GM12891 (cell line): ENCODE data around the gene DYNC1H1.

Experiments used
- DNase-seq: peaks from one replicate; pipeline ENCODE4 v3.0.0; 2011; ENCODE audit warnings: low spot score; ENCODE audit not compliant: insufficient read length
- FAIRE-seq: peaks from 2 replicates; lab custom pipeline; 2011; peaks lifted over from hg19 to GRCh38; lab: Jason Lieb, UNC
- PAX5 ChIP-seq: IDR thresholded peaks from 2 replicates; pipeline ENCODE4 v1.6.1; 2011; ENCODE audit warnings: low read length, moderate library complexity, mild to moderate bottlenecking; ENCODE audit not compliant: insufficient read depth, severe bottlenecking
- POLR2A ChIP-seq: IDR thresholded peaks from 2 replicates; pipeline ENCODE4 v1.6.1; 2011; ENCODE audit warnings: low read depth, low read length, control low read depth
- POLR2AphosphoS5 ChIP-seq: IDR thresholded peaks from 2 replicates; pipeline ENCODE4 v1.6.1; 2011; ENCODE audit warnings: low read depth, low read length, control low read depth
- POU2F2 ChIP-seq: IDR thresholded peaks from 2 replicates; pipeline ENCODE4 v1.6.1; 2011; ENCODE audit warnings: low read depth, mild to moderate bottlenecking, control low read depth, low read length, moderate library complexity
- SPI1 ChIP-seq: IDR thresholded peaks from 2 replicates; pipeline ENCODE4 v1.6.1; 2011; ENCODE audit warnings: low read depth, low read length, control low read depth
- TAF1 ChIP-seq: IDR thresholded peaks from 2 replicates; pipeline ENCODE4 v1.6.1; 2011; ENCODE audit warnings: low read depth, low read length, control low read depth

The DYNC1H1 gene

GRCh38 chr14:101954501-101954900 is 9.9 kb upstream of the DYNC1H1 start:
- FAIRE-seq (no peak), DNase-seq (no peak)
- no peak for TF ChIP-seq POLR2AphosphoS5
- no peak for TF ChIP-seq PAX5
- no peak for TF ChIP-seq POLR2A
- TF ChIP-seq POU2F2 = no peak
- no peak for TF ChIP-seq SPI1
- TF ChIP-seq TAF1 = no peak

- FAIRE-seq = no peak
- TF ChIP-seq POLR2A = no peak
- no peak for TF ChIP-seq SPI1
- no peak for TF ChIP-seq PAX5
- no peak for TF ChIP-seq TAF1
- no peak for TF ChIP-seq POU2F2
- TF ChIP-seq POLR2AphosphoS5 = no peak
- DNase-seq = no peak
Measured at GRCh38 chr14:101955695-101956161, 8.6 kb upstream of the DYNC1H1 start.

GRCh38 chr14:101956179-101956885 is 8.0 kb upstream of the DYNC1H1 start:
- no peak for FAIRE-seq
- TF ChIP-seq PAX5 (no peak), POLR2AphosphoS5 (no peak), TAF1 (no peak), SPI1 (no peak), POLR2A (no peak), POU2F2 (no peak)
- DNase-seq = no peak

GRCh38 chr14:101957406-101958234 is 6.8 kb upstream of the DYNC1H1 start:
- TF ChIP-seq TAF1 (no peak), POLR2A (no peak), POLR2AphosphoS5 (no peak), POU2F2 (no peak), SPI1 (no peak), PAX5 (no peak)
- no peak for FAIRE-seq

GRCh38 chr14:101958418-101959180 is 5.8 kb upstream of the DYNC1H1 start:
- no peak for DNase-seq
- FAIRE-seq = no peak
- TF ChIP-seq POLR2AphosphoS5 (no peak), TAF1 (no peak), POLR2A (no peak), SPI1 (no peak), POU2F2 (no peak), PAX5 (no peak)

More at GRCh38 chr14:101957406-101958234, 6.8 kb upstream of the DYNC1H1 start:
- DNase-seq = no peak

- FAIRE-seq = no peak
Measured at GRCh38 chr14:101959277-101959676, 5.1 kb upstream of the DYNC1H1 start.

GRCh38 chr14:101960225-101960624 is 4.1 kb upstream of the DYNC1H1 start:
- FAIRE-seq = no peak
- no peak for DNase-seq
- no peak for TF ChIP-seq SPI1
- no peak for TF ChIP-seq TAF1
- no peak for TF ChIP-seq POLR2AphosphoS5
- TF ChIP-seq POLR2A = no peak
- no peak for TF ChIP-seq POU2F2
- no peak for TF ChIP-seq PAX5

More at GRCh38 chr14:101959277-101959676, 5.1 kb upstream of the DYNC1H1 start:
- TF ChIP-seq PAX5 (no peak), POU2F2 (no peak), TAF1 (no peak), POLR2A (no peak), POLR2AphosphoS5 (no peak), SPI1 (no peak)
- no peak for DNase-seq

GRCh38 chr14:101961011-101961721 is 3.2 kb upstream of the DYNC1H1 start:
- DNase-seq = no peak
- TF ChIP-seq SPI1 (no peak), POU2F2 (peak; percentile 41; the same call in 1 of the 2 replicates), TAF1 (no peak), PAX5 (no peak)
- peak; percentile 83 for FAIRE-seq
